ENCODE results near the gene ARHGEF39.

Gene ARHGEF39

DNA sequence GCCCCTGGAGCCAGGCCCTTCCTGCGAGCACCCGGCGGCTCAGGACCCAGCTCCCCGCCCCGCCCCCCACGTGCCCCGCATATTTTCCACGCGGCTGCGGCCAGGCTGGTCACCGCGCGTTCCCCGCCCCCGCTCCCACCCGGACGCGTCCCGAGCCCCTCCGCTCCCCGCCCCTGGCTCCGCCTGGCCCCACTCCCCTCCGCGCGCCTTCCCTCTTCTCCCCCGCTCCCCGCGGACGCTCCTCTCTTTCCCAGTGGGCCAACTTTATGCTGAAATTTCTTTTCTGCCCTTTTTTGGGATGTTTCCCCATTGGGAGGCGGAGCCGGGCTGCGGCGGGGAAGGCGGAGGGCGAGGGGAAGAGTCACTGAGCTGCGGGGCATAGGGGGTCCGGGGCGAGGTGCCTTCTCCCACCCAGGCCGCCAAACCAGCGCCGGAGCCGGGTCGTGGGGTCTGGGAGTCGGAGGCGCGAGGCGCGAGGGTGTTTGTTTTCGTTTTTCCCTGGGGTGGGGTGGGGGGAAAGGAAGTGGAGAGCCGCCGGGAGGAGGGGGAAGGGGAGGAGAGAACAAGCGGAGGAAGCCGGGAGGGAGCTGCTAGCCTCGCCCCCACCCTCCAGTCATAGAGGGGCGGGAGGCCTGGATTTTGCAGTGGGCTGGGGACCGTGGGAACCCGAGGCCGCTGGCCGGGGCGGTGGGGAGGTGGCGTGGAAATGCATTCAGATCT, 25.8 kb upstream of the ARHGEF39 start:
- DNase-seq = peak; percentile 49 to 77 (median 65)

DNA sequence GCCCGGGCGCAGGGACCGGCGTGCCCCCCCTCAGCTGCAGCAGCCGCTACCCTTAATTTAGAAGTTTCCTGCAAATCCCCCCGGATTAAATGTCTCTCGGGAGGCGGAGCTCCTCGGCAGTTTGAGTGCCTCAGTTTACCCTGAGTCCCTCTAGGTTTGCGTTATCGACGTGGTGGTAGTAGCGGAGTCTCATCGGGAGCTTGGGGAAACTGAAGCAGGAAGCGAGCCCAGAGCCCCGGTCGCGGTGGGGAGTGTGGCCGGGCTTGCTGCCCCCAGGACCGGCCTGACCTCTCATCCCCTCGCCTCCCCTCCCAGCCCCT, 25.3 kb upstream of the ARHGEF39 start:
- no peak for DNase-seq

DNA sequence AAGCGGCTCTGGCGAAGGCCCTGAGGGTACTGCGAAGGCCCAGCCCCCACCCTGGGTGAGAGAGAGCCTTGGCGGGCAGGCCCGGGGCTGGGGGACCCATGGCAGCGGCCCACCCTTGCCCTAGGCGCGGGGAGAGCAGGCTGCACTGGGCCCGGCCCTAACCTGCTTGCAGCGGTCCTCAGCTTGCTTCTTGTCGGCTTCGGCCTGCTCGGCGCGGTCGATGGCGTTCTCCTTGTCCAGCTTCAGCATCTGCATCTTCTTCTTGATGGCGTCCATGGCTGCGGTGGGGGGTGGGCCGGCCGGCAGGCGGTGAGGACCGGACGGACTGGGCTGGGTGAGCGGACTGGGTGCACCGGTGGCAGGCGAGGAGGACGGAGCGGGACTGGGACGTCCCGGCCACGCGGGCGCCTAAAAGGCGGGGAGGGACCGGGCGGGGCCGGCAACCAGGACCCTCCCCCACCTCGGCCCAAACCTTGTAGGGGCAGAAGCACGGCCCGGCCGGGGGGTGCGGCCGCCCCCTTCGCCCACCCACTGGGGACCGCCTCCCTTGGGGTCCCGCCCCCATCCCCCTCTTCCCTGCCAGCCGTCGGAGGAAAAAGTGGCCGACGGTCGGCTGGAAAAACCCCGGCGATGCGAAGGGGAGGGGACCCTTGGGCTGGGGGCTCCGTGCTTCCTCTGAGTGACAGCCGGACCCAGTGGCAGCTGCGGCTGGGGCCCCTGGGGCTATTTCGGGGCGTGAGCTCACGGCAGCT, 24.7 kb upstream of the ARHGEF39 start, which contains the start of gene TPM2:
Gene TPM2 (minus strand): TSS at position 384 of the 752 bp plus-strand sequence. CDS start 108 bp downstream, at position 276.
- no peak for DNase-seq

DNA sequence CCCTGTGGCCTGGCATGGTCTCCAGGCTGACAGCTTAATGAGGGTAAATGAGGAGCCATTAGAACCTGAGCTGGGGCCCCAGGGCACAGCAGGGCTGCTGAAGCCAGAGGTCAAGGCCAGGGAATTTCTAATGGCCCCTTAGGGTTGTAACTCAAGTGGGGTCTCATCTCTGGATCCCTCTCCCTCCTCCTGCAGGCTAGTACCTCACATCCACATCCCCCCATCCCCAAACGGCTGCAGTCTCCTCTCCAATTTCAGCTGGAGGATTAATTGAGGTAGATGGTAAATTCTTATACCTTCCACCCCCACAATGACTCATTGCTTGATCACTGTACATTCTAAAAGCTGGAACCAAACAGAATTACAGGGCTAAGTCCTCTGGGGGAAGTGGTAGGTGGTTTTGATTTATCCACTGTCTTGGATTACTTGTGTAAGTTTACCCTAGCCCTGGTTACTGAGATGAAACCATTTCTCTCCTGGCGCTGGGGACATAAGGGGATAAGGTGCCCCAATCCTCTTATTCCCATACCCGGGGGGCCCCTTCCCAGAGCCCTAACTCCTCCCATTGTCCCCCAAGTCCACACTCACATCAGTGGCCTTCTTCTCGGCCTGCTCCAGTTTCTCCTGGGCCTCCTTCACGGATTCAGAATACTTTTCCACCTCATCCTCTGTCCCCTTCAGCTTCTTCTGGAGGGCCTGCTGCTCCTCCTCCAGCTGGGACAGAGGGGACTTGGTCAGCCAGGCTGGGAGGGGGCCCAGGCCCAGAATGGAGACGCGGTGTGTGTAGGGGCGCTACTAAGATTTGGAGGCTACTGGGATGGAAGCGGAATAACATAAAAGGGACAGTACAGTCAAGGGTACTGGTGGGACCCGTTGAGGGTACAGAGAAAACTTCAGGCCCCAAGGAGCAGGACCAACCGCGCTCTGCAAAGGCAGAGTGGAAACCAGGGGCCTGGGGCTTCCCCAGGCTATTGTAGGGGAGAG, 23.9 kb upstream of the ARHGEF39 start:
- DNase-seq = peak in 3 of 4 experiments; percentile 46 to 67 (median 55)

DNA sequence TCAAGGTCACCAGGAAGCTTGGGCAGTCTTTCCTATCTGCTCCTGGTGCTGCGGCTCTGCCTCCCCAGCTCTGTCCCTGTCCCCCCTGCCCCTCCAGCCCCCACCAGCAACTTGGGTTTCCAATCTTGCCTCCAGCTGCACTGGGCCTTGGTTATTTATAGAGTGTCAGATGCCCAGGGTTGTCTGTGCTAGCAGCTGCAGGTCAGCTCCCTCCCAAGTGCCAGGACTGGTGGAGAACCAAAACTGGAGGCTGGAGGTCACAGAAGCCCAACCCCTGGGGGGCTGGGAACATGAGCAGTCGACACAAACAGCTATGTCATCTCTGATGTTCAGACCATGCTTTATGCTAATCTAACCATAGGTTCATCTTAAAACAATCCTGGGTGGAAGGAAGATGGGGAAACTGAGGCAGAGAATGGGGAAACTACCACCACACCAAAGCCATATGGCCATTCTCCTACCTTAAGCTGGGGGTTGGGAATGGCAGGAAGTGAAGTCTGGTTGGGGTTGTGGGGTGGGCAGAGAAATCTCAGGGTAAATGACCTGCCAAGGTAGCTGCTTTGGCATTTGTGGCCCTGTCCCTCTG, 23.1 kb upstream of the ARHGEF39 start:
- DNase-seq = no peak

DNA sequence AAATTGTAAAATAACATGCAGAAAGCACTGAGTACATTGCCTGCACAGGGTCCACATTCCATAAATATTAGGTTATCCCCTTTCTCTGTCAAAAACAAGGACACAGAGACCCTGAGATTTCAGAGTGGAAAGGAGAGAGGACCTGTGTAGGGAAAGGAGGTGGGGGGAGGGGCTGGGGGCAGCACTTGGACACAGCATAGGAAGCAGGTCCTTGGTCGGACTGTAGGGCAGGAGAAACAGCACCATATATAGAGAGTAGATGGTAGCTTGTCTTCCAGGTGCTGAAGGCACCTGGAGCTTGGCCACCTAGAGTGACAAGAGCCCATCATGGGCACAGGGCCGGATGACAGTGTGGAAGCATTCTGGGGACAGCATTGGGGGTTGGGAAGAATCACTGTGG, 22.3 kb upstream of the ARHGEF39 start:
- DNase-seq = no peak

DNA sequence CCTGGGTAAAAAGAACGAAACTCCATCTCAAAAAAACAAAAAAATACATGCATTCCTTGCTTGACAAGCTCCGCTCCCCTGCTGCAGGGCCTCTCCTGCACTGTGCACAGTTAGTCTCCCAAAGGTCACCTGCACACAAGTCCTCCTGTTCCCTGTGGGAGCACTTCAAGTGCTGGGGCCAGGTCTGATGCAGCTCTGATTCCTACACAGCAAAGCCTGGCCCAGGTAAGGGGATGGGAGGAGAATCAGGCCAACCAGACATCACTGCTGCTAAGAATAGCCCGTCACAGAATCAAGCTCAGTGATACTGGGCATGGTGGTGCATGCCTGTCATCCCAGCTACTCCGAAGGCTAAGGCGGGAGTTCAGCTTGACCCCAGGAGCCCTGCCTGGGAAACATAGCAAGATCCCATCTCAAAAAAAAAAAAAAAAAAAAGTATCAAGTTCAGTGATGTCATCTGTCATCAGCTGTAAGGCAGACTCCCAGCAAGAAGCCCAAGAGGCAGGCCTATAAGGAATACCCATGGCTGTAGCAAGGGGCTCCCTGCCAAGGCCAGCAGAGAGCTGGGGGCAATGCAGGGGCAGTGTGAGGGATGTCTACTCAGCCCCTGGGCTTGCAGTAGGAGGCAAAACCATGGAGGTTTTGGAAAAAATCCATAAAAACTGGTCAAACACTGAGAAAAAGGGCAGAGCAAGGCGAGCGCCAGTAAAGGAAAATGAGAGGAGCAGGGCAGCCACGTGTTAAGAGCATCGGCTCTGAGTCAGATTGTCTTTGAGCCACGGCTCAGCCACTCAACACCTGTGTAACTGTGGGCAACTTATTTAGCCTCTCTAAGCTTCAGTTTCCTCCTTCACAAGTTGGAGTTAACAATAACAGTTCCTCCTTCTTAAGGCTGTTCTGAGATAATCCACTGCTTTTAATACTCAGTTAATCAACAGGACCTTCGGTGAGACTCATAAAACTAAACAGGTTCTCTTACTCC, 21.5 kb upstream of the ARHGEF39 start:
- DNase-seq = no peak

DNA sequence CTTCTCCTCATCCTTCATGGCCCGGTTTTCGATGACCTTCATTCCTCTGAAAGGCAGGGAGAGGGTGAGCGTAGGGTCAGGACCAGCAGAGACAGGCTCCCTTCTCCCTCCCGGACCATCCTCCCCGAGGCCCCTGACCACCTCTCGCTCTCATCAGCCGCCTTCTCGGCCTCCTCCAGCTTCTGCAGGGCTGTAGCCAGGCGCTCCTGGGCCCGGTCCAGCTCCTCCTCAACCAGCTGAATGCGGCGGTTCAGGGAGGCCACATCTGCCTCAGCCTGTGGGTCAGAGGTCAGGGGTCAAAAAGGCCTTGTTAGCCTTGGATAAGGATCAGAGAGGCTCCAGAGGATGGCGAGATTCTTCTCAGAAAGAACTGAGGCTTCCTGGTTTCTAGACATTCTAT, 20.5 kb upstream of the ARHGEF39 start:
- DNase-seq = no peak

DNA sequence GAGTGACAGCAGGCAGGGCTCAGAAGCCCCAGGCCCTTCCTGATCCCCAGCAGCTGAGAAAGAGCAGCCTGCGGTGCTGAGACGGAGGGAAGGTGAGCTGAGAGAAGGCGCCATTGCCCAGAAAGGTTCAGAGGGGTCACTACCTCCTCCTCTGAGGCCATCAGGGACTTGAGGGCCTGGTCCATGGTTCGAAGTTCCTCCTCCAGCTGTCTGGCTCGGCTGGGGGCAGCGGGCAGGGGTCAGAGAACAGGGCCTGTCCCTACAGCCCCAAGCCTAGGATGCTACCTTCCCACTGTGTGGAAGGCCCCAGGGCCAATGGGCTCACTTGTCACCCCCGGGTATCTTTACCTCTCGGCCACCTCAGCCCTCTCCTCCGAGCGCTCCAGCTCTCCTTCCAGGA, 19.9 kb upstream of the ARHGEF39 start:
- DNase-seq = no peak

DNA sequence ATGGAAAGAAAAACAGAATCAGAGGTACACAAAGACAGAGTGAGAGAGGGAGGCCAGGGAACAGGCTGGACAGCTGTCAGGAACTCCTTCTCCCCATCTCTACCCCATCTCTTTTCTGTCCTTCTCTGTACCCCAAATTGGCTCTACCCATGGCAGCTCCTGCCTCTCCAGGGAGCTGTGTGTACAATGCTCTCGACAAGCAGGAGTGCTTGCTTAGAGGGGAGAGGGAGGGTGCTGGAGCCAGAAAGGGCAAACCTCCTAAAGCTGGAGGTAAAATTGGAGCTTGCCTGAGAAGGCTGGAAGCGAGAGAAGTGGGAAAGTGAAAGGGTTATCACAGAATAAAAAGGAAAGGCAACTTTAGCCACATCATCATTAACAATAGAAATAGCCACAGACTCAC, 18.3 kb upstream of the ARHGEF39 start:
- no peak for DNase-seq

DNA sequence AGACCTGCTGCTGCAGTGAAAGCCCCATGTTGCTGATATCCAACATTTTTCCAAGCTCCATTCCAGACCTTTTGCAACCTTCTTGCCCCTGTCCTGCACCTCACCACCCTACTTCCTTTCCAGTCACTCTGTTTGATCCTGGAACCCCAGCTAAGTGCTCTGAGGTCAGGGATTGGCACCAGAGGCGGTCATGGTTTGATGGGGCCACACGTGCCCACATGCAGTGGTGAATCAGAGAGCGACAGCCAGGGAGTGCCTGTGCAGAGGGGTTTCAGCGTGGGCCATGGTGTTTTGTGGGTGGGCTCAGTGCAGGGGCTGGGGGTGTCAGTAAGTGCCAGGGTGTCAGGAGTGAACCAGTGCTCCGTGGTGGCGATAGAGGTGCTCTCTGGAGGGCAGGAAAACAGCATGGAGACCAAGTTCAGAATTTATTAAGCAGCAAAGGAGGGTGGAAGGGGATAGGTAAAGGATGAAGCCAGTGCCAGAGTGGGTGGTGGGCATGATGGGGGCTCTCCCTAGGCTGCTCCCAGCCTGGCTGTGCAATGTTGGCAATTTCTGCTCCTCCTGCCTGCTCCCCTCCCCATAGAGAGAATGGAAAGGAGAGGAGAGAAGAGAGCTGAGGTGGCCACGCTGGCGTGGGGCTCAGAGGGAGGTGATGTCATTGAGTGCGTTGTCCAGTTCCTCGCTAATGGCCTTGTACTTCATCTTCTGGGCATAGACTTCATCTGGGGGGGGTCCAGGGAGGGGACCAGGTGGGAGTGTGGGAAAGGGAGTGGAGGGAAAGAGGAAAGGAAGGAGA, 17.7 kb upstream of the ARHGEF39 start:
- no peak for DNase-seq

DNA sequence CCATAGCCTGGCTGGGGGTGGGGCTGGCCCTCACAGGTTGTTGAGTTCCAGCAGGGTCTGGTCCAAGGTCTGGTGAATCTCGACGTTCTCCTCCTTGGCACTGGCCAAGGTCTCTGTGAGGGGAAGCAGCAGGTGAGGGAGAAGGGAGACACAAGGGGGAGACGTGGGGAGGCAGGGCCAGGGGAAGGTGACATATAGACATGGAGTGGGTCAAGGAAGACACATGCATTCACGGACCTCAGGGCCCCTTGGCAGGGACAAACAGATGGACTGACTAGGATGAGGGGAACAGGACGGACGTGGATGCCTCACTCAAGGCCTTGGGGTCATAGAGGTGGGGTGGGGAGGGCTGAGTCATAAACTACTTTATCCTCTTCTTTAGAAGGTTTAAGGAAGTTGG, 17.1 kb upstream of the ARHGEF39 start:
- no peak for DNase-seq

DNA sequence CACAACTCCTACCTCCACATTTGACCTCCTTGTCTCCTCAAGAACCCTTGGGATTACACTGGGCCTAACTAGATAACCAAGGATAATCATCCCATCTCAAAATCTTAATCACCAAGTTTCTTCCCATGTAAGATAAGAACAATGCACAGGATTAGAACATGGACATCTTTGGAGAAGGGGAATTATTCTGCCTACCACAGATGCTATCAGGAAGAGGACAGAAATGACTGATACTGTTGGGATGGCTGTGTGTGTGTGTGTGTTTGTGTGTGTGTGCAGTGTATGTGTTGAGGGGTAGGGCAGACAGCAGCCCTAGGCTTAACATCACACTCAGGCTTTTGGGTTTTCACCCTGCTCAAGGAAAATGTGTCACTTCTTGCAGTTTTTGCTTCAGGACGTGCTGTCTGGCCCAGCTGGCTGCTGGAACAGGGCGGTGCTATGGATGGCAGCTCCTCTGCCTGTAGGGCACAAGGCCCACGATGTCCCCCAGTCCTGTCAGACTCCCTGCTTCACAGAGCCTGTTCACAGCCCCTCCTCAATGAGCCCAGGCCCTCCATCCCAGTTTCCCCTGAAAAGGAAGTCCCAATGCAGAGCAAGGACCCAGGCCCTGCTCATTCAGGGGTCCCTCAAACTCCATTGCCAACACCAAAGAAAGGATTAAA, 16.5 kb upstream of the ARHGEF39 start:
- no peak for DNase-seq

DNA sequence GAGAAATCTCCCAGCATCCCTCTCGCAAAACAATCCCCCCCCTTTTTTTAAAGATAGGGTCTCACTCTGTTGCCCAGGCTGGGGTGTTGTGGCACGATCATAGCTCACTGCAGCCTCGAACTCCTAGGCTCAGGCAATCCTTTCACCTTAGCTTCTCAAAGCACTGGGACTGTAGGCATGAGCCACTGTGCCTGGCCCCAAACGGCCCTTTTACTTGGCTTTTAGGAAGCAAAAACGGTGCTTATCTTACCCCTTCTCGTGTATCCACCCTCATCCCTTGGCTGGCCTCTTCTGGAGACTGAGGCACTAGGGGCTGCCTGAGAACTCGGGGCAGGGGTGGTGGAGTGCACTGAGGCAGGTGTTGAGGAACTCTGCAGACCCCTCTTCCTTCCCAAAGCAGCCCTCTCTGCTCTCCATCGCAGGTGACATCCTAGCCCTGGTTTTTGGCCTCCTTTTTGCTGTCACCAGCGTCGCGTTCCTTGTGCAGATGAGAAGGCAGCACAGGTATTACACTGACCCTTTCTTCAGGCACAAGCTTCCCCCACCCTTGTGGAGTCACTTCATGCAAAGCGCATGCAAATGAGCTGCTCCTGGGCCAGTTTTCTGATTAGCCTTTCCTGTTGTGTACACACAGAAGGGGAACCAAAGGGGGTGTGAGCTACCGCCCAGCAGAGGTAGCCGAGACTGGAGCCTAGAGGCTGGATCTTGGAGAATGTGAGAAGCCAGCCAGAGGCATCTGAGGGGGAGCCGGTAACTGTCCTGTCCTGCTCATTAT, 15.5 kb upstream of the ARHGEF39 start:
- DNase-seq = no peak

DNA sequence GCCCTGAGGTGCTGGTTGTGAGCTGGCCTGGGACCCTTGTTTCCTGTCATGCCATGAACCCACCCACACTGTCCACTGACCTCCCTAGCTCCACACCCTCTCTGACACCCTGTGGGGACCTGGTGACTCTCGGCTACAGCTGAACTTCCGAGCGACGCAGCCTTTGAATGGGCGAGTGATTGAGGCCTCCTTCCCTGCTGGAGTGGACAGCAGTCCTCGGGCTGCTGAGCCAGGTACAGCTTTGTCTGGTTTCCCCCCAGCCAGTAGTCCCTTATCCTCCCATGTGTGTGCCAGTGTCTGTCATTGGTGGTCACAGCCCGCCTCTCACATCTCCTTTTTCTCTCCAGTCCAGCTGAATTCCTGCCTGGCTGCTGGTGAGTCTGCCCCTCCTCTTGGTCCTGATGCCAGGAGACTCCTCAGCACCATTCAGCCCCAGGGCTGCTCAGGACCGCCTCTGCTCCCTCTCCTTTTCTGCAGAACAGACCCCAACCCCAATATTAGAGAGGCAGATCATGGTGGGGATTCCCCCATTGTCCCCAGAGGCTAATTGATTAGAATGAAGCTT, 14.9 kb upstream of the ARHGEF39 start:
- no peak for DNase-seq

DNA sequence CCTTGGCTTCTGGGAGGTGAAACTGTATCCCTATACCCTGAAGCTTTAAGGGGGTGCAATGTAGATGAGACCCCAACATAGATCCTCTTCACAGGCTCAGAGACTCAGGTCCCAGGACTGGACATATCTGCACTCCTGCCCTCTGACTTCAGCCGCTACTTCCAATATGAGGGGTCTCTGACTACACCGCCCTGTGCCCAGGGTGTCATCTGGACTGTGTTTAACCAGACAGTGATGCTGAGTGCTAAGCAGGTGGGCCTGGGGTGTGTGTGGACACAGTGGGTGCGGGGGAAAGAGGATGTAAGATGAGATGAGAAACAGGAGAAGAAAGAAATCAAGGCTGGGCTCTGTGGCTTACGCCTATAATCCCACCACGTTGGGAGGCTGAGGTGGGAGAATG, 14.1 kb upstream of the ARHGEF39 start:
- DNase-seq = no peak

DNA sequence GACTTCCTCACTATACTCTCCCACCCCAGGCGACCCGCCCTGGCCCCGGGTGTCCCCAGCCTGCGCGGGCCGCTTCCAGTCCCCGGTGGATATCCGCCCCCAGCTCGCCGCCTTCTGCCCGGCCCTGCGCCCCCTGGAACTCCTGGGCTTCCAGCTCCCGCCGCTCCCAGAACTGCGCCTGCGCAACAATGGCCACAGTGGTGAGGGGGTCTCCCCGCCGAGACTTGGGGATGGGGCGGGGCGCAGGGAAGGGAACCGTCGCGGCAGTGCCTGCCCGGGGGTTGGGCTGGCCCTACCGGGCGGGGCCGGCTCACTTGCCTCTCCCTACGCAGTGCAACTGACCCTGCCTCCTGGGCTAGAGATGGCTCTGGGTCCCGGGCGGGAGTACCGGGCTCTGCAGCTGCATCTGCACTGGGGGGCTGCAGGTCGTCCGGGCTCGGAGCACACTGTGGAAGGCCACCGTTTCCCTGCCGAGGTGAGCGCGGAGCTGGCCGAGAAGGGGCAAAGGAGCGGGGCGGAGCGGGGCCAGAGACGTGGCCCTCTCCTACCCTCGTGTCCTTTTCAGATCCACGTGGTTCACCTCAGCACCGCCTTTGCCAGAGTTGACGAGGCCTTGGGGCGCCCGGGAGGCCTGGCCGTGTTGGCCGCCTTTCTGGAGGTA, 10.9 kb upstream of the ARHGEF39 start:
- DNase-seq = peak in 2 of 4 experiments; percentile 26 to 50

DNA sequence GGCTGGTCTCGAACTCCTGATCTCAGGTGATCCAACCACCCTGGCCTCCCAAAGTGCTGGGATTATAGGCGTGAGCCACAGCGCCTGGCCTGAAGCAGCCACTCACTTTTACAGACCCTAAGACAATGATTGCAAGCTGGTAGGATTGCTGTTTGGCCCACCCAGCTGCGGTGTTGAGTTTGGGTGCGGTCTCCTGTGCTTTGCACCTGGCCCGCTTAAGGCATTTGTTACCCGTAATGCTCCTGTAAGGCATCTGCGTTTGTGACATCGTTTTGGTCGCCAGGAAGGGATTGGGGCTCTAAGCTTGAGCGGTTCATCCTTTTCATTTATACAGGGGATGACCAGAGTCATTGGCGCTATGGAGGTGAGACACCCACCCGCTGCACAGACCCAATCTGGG, 10.2 kb upstream of the ARHGEF39 start:
- no peak for DNase-seq
